Hepatic stellate cell (primary cell): ENCODE measurements around the gene CANT1.

ENCODE experiments used
- DNase-seq: peaks from one replicate; pipeline ENCODE4 v3.0.0; 2011; ENCODE audit warnings: low spot score

CANT1 gene

DNA sequence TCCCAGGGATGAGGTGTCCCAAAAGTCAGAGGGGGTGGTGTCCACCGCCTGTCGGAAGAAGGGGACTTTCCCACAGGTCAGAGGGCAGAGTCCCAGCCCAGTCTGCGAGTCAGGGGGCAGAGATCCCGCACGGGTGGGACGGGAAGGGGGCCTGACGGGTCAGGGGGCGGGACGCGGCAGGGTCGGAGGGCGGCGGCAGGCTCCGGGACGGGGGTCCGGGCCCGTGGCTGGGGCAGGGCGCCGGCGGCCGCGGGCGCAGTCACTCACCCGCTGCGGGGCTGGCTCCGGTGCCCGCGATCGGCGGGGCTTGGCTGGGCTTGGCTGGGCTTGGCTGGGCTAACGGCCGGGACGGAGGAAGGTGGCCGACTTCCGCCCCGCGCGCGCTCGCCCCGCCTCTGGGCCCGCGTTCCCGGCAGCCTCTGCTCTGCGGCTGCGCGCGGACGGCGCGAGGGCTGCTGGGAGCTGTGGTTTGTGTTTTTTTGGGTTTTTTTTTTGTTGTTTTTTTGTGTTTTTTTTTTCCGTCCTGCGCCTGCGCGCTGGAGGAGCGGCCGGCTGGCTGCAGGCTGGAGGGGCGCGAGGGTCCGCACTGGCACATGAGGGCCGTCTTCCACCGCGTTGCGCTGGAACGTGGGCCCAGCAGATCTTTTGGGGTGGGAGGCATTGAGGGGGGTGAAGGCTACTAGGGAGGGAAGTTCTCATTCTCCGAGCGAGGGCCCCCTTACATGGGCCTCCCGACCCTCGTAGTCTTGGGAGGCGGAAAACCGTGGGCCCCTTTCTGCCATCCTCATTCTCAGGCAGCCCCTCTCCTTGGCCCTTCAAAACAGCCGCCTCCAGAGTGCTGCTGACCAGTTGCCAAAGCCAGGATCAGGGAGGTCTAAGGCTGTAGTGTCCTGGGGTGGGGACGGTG, at the start of gene CANT1:
Gene CANT1, minus strand, starts transcription at position 368 of the 907 bp plus-strand sequence. CDS start 12,142 bp downstream, outside the sequence.
- DNase-seq: peak; percentile 96

DNA sequence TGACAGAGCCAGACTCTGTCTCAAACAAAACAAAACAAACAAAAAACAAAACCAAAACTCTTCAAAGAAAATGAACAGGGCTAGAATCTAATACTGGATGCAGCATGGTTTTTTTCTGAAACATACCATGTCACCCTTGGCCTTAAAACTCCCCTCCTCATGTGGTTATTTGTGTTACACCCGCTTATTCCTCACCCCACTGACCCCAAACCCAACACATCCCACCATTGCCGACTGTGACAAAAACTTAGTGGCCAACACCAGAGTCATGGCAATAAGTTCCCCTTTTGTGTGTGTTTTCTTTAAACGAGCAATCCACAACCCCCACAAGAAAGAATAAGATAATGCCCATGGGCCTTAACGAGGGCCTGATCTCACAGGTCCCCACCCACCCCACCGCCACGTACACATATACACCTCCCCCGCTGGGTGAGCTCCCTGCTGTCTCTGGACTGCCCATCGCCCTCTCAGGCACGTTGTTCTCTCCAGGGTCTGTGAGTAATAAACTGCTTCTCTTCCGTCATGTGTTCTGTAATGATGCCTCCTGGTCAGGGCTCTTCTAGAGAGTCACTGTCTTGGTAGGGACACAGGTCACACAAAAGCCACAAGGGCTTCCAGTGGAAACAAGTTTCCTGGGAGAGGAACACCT, 48.3 kb upstream of the CANT1 start:
- no peak for DNase-seq

DNA sequence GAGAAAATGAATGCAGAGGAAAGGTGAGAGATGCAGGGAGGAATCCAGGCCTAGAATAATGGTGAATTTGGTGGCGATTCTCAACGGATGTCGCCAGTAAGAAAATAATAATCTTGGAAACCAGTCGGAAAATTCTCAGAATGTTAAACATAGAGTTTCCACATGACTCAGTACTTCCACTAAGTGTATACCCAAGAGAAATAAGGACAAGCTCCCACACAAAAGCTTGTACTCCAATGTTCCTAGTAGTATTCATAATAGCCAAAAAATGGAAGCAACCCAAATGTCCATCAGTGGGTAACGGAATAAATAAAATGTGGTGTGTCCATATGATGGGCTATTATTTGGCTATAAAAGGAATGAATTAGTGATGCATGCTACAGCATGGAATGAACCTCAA, 45.6 kb upstream of the CANT1 start:
- DNase-seq: no peak

DNA sequence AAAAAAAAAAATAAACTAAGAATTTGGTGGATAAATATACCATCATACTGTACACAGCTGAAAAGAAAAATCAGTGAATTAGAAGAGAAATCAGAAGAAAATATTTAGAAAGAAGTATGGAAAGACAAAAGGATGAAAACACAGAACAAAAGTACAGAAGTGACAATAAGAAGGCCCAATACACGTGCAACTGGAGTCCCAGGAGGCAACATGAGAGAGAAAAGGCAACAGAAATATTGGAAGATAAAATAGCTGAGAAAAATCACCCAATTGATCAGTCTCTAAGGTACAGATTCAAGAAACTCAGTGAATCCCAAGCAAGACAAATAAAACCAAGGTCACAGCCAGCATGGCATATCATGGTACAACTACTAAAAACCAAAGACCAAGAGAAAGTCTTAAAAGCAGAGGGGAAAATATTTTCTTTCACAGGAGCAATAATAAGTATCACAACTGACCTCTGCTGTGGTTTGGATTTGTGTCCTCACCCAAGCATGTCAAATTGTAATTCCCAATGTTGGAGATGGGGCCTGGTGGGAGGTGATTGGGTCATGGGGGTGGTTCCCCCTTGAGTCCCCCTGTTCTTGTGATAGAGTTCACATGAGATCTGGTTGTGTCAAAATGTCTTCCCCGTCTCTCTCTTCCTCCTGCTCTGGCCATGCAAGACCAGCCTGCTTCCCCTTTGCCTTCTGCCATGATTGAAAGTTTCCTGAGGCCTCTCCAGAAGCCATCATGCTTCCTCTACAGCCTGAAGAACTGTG, 44.8 kb upstream of the CANT1 start:
- DNase-seq: no peak

DNA sequence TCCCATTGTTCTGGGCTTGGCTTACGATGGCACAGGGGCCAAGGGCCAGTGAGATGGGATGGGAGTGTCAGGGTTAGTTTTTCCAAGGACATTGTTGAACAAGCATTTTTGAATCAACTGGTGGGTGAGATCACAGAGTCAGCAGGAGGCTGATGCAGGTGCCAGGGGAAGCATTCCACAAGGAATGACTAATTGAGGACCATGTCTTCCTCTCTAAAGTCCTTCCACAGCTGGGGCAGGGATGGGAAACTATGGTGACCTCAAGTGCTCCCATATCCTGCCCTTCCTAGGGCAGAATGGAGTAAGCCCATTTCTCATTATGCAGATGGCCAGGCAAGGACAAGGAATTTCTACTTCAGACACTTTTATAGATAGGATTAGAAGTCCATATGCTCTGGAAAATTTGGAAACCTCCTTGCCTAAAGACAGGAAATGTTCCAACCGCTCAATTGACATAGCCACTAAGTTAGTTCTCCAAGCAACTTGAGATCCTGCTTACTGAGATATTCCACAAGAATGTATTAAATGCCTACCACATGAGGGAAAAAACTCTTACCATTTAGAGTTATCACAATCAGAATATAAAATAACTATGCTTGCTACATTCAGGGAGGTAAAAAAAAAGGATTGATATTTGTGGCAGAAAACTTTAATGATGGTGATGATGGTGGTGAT, 43.8 kb upstream of the CANT1 start:
- no peak for DNase-seq

DNA sequence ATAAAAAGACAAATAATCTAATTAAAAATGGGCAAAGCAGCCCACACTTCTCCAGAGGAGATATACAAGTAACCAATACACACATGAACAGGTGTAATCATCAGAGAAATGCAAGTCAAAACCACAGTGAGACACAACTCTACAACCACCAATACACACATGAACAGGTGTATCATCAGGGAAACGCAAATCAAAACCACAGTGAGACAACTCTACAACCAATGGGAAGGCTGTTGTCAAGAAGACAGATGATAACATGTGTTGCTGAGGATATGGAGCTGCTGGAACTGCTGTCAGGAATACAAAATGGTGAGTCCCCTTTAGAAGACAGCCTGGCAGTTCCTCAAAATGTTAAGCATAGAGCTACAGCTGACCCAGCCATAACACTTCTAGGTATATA, 42.6 kb upstream of the CANT1 start:
- DNase-seq: no peak

DNA sequence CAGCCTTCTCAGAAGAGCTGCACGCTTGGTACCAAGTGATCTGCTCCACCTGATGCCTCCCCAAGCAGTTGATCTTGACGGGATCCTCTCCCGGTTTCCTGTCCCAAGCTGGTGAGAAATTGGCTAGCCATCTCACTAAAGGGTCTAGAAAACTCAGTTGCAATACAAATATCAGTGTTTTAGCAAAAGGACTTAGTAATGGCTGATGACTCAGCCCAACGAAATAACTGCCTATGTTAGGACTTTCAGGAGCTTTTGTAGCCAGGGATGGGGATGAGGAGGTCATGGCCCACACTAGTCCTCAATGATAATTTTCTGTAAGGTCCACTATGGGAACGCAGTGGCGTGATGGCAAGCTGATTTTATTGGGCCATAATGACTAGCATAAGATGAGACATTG, 41.7 kb upstream of the CANT1 start:
- no peak for DNase-seq

DNA sequence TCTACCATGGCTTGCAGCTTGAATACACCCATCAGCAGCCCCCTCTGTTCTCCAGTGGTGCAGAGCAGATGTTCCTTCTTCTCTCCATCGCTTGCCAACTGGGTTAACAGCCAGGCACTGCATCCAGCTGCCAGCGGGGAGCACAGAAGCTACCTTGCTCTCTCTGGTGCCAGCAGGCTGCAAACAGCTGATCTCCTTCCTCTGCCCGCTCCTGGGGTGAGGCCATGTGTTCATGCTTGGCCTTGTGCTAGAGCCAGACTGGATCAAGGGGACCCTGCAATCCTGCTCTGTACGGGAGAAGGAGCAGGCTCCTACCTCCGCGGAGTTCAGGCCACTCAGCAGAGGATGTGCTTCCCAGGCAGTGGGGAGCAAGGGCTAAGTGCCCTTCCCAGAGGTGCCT, 41.0 kb upstream of the CANT1 start:
- no peak for DNase-seq

DNA sequence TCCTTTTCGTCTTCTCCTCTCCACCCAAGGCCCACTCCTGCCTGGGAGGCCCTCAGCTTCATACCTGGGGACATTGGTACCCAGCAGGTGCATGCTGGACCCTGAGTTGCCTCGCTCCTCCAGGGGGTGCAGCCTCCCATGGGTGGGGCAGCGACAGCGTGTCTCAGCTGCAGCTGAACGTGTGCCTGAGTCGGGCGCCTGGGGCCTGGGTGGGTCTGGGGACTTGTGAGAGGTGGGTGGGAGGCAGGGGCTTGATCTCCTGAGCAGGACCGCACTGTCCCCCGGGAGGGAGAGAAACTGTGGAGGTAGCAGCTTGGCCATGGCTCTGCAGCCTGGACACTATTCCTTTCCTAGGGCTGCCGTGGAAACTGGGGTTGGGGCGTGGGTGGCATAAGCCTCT, 40.3 kb upstream of the CANT1 start:
- no peak for DNase-seq

DNA sequence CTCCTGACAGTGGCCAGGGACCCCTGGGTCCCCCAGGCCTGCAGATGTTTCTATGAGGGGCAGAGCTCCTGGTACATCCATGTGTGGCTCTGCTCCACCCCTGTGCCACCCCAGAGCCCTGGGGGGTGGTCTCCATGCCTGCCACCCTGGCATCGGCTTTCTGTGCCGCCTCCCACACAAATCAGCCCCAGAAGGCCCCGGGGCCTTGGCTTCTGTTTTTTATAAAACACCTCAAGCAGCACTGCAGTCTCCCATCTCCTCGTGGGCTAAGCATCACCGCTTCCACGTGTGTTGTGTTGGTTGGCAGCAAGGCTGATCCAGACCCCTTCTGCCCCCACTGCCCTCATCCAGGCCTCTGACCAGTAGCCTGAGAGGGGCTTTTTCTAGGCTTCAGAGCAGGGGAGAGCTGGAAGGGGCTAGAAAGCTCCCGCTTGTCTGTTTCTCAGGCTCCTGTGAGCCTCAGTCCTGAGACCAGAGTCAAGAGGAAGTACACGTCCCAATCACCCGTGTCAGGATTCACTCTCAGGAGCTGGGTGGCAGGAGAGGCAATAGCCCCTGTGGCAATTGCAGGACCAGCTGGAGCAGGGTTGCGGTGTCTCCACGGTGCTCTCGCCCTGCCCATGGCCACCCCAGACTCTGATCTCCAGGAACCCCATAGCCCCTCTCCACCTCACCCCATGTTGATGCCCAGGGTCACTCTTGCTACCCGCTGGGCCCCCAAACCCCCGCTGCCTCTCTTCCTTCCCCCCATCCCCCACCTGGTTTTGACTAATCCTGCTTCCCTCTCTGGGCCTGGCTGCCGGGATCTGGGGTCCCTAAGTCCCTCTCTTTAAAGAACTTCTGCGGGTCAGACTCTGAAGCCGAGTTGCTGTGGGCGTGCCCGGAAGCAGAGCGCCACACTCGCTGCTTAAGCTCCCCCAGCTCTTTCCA, 39.5 kb upstream of the CANT1 start:
- DNase-seq: no peak

DNA sequence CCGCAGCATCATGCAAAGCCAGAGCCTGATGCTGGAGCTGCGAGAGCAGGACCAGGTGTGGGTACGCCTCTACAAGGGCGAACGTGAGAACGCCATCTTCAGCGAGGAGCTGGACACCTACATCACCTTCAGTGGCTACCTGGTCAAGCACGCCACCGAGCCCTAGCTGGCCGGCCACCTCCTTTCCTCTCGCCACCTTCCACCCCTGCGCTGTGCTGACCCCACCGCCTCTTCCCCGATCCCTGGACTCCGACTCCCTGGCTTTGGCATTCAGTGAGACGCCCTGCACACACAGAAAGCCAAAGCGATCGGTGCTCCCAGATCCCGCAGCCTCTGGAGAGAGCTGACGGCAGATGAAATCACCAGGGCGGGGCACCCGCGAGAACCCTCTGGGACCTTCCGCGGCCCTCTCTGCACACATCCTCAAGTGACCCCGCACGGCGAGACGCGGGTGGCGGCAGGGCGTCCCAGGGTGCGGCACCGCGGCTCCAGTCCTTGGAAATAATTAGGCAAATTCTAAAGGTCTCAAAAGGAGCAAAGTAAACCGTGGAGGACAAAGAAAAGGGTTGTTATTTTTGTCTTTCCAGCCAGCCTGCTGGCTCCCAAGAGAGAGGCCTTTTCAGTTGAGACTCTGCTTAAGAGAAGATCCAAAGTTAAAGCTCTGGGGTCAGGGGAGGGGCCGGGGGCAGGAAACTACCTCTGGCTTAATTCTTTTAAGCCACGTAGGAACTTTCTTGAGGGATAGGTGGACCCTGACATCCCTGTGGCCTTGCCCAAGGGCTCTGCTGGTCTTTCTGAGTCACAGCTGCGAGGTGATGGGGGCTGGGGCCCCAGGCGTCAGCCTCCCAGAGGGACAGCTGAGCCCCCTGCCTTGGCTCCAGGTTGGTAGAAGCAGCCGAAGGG, 38.6 kb upstream of the CANT1 start:
- no peak for DNase-seq

DNA sequence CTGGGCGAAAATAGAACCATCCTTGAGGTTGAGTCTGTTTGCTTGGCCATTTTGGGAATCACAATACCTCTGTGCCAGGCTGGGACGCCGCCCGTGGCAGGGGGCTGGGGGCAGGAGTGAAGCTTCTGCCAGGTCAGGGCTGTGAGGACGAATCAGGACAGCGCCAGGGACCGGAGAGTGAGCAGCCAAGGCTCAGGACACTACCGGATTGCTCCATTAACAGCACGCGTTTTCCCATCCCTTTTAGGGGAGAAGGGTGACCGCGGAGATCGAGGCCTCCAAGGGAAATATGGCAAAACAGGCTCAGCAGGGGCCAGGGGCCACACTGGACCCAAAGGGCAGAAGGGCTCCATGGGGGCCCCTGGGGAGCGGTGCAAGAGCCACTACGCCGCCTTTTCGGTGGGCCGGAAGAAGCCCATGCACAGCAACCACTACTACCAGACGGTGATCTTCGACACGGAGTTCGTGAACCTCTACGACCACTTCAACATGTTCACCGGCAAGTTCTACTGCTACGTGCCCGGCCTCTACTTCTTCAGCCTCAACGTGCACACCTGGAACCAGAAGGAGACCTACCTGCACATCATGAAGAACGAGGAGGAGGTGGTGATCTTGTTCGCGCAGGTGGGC, 37.8 kb upstream of the CANT1 start:
- DNase-seq: no peak

DNA sequence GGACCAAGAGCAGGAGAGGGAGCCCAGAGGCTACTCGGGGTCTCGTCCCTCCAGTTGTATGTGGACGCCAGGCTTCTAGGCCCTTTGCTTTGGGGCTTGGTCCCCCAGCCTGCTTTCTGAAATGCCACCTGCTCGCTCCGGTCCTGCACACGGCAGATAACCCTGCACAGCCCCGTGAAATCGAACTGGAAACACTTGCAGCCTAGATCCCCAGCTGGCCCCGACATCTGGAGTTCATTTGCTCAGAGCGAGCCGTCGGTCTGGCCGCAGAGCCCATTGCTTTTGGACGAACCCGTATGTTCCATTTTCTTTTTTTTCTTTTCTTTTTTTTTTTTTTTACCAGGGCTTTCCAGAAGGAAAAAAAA, 37.3 kb upstream of the CANT1 start:
- no peak for DNase-seq

DNA sequence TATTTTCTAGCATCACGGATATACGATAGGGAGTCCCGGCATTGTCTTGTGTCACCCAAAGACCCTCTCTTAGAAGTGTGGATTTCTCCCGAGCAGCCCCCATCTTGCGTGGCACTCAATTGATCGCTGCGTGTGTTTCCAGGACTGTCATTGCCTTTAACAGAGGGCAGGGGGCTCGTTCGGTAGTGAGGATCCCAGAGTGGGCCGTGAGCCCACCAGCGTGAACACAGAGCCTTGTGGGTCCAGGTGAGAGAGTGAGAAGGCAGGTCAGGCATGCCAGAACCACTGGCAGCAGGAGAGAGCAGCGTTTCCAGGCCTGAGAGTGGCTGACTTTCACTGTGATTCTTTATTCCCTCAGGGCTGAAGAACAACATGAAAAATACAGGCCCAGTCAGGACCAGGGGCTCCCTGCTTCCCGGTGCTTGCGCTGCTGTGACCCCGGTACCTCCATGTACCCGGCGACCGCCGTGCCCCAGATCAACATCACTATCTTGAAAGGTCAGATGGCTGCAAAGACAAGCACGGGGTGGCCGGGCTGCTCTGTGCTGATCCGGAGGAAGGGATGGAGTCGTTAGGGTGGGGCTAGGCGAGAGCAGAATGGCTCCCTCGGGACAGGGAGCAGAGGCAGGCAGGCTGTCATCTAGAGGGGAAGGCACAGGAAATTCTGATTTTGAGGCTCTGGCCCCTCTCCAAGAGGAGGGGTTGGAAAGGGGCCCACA, 36.8 kb upstream of the CANT1 start:
- no peak for DNase-seq

DNA sequence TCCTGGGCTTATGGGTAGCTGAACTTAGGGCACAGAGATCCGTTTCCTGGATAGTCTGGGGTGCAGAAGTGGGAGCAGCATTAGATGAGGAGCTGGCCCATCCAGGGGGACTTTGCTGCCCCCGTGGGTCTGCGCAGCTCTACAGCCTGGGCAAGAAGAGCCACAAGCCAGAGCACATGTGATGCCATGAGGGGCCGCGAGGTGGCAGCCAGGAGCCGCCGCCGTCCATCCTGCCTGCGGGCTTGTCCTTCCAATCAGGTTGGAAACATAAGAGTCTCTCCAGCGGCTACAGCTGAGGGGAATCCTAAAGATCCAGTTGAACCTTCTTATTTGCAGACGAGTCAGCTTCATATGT, 36.3 kb upstream of the CANT1 start:
- peak; percentile 84 for DNase-seq

DNA sequence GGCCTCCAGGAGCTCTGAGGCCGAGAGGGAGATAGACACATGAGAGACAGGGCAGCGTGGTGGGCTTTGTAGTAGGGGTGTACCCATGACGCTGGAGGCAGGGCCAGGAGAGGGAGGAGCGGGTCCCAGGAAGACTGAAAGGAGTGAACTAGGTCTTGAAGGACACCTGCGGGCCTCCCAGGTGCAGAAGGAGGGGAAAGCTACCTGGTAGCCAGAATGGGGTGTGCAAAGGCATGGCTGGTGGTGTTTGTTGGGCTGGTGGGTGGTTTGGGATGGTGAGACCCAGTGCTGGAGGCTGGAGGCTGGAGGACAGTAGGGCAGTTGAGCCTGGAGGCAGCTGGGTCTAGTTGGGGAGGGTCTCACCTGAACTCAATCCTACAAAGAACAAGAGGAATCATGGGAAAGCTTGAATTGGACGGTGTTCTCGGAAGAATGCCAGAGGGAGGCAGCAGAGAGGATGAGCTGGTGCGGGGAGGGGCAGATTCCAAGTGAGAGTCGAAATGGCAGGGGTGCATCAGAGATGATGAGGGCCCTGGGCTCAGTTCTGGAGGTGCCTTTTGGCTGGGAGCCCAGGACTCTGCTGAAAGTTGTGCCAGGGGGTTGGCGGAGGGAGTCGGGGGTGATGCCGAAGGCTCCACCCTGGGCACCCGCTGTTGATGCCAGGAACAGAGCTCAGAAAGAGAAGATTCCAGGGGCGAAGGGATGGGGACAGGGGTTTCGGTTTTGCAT, 35.6 kb upstream of the CANT1 start:
- no peak for DNase-seq

DNA sequence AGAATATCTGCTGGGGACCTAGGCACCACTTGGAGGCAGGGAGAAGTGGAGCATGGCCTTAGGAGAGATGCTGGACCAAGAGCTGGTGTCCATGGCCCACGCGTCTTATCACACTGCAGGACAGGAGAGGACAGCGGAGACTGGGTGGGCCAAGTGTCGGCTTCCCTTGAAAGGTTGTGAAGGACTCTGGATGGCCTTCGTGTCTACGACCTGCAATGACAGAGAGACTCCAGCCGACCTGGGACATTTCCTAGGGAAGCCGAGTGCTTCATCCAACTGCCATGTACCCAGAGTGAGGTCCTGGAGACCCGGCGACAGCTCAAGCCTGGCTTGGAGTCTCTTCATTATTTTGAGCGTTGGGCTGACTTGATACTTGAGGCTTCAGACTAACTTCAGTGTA, 34.9 kb upstream of the CANT1 start:
- no peak for DNase-seq

DNA sequence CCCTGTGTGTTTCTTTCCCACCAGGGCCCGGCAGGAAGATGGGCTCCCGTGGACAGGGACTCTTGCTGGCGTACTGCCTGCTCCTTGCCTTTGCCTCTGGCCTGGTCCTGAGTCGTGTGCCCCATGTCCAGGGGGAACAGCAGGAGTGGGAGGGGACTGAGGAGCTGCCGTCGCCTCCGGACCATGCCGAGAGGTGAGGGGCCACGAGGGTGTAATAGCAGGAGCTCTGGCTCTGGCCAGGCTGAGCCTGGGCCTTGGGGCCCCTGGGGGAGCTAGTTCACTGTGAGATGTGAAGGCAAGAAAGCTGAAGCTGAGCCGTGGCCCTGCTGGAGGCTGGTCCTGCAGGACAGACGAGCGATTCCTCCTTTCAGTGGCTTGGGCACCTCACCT, 34.4 kb upstream of the CANT1 start:
- no peak for DNase-seq
